SU-DHL-6 (cell line): ENCODE measurements around the gene CCND2.

ENCODE experiments used
- H2AFZ ChIP-seq: fragments of 200-600 bp; sonication (generic); 2 replicates; pipeline ENCODE4 v1.6.1; 2014; ENCODE audit warnings: low read depth, mild to moderate bottlenecking, moderate library complexity, mixed read lengths, antibody characterized with exemption, low read length; ENCODE audit not compliant: severe bottlenecking
- H3F3A ChIP-seq: fragments of 200-600 bp; shearing (Covaris generic); 2 replicates; pipeline ENCODE4 v1.6.0; 2016; ENCODE audit warnings: antibody characterized with exemption, mild to moderate bottlenecking; ENCODE audit not compliant: insufficient read depth
- H3K27ac ChIP-seq: fragments of 200-600 bp; sonication (generic); 2 replicates; pipeline ENCODE4 v1.5.1; 2016; ENCODE audit warnings: low read depth, mild to moderate bottlenecking, low read length, moderate library complexity, mixed read lengths
- H3K27me3 ChIP-seq: fragments of 200-600 bp; sonication (generic), shearing (Covaris generic); 2 replicates; pipeline ENCODE4 v1.6.0; 2014; ENCODE audit warnings: mild to moderate bottlenecking, low read length
- H3K36me3 ChIP-seq: fragments of 200-600 bp; sonication (generic); 2 replicates; pipeline ENCODE4 v1.6.1; 2014; ENCODE audit warnings: mild to moderate bottlenecking, low read length, mixed read lengths
- H3K4me2 ChIP-seq: fragments of 300-600, 200-600 bp; shearing (Covaris generic), sonication (generic); 2 replicates; pipeline ENCODE4 v1.6.0; 2014; ENCODE audit warnings: low read length, low read depth, mild to moderate bottlenecking; ENCODE audit not compliant: poor library complexity, severe bottlenecking
- H3K4me3 ChIP-seq: fragments of 200-600 bp; sonication (generic); 2 replicates; pipeline ENCODE4 v1.5.1; 2014; ENCODE audit warnings: antibody characterized with exemption, low read length, mild to moderate bottlenecking, mixed read lengths; ENCODE audit not compliant: insufficient read depth, poor library complexity, severe bottlenecking
- H3K79me2 ChIP-seq: fragments of 200-600 bp; sonication (generic); 2 replicates; pipeline ENCODE4 v1.6.1; 2014; ENCODE audit warnings: mild to moderate bottlenecking, low read length, moderate library complexity; ENCODE audit not compliant: insufficient read depth
- H3K9ac ChIP-seq: fragments of 200-600 bp; sonication (generic); 2 replicates; pipeline ENCODE4 v1.7.0; 2014; ENCODE audit warnings: mild to moderate bottlenecking, low read length
- H3K9me2 ChIP-seq: fragments of 200-600 bp; sonication (generic); replicated peaks from 2 replicates; pipeline ENCODE4 v1.6.1; 2014; ENCODE audit warnings: low read length; ENCODE audit not compliant: insufficient read depth
- H3K9me3 ChIP-seq: fragments of 200-600 bp; sonication (generic); 2 replicates; pipeline ENCODE4 v1.6.1; 2014; ENCODE audit warnings: low read length, mixed read lengths; ENCODE audit not compliant: insufficient read depth
- H4K20me1 ChIP-seq: fragments of 200-600 bp; sonication (generic); 2 replicates; pipeline ENCODE4 v1.6.1; 2014; ENCODE audit warnings: low read depth, mild to moderate bottlenecking, antibody characterized with exemption, low read length, moderate library complexity, mixed read lengths
- EZH2phosphoT487 ChIP-seq: fragments of 200-600 bp; sonication (generic), shearing (Covaris generic); conservative IDR thresholded peaks from 2 replicates; pipeline ENCODE4 v1.6.1; 2018; ENCODE audit warnings: mild to moderate bottlenecking, antibody characterized with exemption, low read length, moderate library complexity, mixed read lengths
- TF ChIP-seq, protein P1 (sequence below): fragments of 200-600 bp; sonication (generic); IDR thresholded peaks from one replicate; pipeline ENCODE4 v1.5.1; 2017; ENCODE audit warnings: antibody characterized with exemption, mild to moderate bottlenecking, low read length, moderate library complexity; ENCODE audit not compliant: insufficient read depth, poor library complexity, severe bottlenecking

Gene CCND2

DNA sequence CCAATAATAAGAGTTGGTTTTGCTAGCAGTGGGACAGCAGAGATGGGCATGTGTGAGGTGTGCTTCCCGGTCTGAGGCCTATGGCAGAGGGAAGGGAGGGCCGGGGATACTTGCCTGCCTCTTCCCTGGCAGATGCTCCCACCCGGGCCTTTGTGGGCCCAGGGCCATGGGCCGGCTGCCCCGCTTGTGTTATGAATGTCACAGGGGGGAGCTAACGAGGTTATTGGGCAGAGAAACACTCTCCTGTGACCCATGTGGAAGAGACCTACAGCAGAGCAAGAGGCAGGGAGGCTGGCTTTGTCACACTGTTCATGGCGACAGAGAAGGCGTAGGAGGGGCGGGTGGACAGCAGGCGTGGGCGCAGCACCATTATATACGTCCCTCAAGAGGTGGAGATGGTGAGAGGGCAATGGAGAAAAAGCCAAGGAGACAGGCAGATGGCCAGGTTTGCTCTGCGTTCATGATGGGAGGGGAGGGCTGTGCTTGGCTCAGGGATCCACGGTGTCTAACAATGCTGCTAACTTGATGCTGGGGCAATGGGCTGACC is 13.3 kb downstream of the CCND2 start:
- H3K9me2 ChIP-seq = no peaks in the 10 kb centered on the region
- H4K20me1 ChIP-seq = no peaks in the 10 kb centered on the region
- no peak overlapping the region for H3K9ac ChIP-seq
- TF ChIP-seq EZH2phosphoT487 = no peak
- TF ChIP-seq, protein P1, sequence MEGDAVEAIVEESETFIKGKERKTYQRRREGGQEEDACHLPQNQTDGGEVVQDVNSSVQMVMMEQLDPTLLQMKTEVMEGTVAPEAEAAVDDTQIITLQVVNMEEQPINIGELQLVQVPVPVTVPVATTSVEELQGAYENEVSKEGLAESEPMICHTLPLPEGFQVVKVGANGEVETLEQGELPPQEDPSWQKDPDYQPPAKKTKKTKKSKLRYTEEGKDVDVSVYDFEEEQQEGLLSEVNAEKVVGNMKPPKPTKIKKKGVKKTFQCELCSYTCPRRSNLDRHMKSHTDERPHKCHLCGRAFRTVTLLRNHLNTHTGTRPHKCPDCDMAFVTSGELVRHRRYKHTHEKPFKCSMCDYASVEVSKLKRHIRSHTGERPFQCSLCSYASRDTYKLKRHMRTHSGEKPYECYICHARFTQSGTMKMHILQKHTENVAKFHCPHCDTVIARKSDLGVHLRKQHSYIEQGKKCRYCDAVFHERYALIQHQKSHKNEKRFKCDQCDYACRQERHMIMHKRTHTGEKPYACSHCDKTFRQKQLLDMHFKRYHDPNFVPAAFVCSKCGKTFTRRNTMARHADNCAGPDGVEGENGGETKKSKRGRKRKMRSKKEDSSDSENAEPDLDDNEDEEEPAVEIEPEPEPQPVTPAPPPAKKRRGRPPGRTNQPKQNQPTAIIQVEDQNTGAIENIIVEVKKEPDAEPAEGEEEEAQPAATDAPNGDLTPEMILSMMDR = no peak
- no peak overlapping the region for H2AFZ ChIP-seq
- H3K4me3 ChIP-seq = no peak overlapping the region
- no peaks in the 10 kb centered on the region for H3K9me3 ChIP-seq
- no peaks in the 10 kb centered on the region for H3K27me3 ChIP-seq
- no peaks in the 10 kb centered on the region for H3K79me2 ChIP-seq
- no peaks in the 10 kb centered on the region for H3F3A ChIP-seq
- no peaks in the 10 kb centered on the region for H3K36me3 ChIP-seq
- H3K4me2 ChIP-seq = no peak overlapping the region
- no peak overlapping the region for H3K27ac ChIP-seq

DNA sequence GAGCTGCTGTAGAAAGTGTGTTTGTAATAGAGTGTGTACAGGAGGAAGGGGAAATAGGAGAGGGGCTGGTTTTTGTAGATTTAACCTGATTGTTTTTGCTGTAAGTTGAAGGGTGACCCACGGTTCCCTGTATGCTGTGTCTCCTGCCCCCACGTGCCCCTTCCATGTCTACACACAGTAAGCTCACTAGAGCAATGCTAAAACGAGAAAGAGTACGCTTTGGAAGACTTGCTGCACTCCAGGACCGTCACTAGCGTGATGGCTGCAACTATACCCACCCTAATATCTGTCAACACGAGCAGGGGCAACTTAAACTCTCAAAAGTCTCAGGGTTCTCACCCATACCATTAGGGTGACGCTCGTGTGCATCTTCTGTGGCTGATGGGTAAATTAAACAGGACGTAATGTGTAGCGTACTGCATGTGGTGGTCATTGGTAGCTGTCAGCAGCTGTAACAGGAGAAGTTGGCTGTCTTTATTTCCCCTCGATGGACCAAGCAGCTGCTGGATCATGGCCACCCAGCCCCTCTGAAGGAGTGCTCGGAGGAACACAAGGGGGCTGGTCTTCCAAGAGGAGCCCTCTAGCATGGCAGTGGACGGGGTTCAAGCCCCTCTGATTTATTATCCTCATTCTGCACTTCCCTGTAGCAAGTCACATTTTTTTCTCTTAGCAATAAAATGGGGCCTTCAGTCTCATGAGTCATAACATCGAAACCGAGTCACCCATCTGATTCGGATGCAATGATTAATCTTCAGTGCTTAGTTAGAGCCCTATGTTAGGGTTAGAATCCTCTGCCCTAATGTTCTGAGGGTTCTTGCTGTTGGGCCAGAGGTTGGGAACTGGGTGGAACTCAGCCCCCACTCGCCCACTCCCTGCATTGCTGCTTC is 14.0 kb downstream of the CCND2 start:
- H3K27ac ChIP-seq = no peak overlapping the region
- no peaks in the 10 kb centered on the region for H3K9me2 ChIP-seq
- no peak overlapping the region for H2AFZ ChIP-seq
- no peak overlapping the region for H3K9ac ChIP-seq
- H3F3A ChIP-seq = no peaks in the 10 kb centered on the region
- no peaks in the 10 kb centered on the region for H4K20me1 ChIP-seq
- H3K79me2 ChIP-seq = no peaks in the 10 kb centered on the region
- no peak overlapping the region for H3K4me2 ChIP-seq
- no peak overlapping the region for H3K4me3 ChIP-seq
- no peaks in the 10 kb centered on the region for H3K27me3 ChIP-seq
- no peaks in the 10 kb centered on the region for H3K36me3 ChIP-seq
- TF ChIP-seq EZH2phosphoT487 = no peak
- H3K9me3 ChIP-seq = no peaks in the 10 kb centered on the region

DNA sequence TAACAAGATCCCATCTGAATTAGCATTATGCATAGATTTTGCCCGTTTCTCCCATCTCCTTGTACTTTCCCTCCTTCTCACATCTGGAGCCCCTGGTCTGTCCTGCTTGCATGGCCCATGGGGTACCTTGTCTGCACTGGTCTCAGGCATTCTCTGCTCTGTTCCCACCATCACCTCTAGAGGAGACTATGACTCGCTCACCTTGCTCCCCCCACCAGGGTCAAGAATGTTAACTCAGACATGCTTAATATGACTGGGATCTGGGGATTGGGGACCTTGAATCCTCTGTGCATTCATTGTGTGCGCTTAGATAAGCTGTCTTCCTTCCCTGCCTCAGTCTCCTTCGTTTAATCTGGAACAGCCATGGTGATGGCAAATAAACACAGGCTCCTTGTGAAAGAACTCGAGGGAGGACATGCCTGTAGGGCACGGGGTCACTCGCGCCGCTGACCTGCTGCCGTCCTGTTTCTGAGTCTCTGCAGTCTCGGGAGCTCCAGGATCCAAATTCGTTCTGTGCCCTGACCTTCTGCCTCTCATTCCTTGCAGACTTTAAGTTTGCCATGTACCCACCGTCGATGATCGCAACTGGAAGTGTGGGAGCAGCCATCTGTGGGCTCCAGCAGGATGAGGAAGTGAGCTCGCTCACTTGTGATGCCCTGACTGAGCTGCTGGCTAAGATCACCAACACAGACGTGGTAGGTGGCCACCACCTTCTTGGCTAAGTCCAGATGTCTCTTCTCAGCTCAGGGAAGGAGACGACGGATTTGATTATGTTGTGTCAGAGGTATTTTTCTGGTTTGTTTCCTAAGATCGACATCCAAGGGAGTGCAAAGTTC is 15.0 kb downstream of the CCND2 start:
- no peaks in the 10 kb centered on the region for H4K20me1 ChIP-seq
- H3K9me2 ChIP-seq = no peaks in the 10 kb centered on the region
- no peaks in the 10 kb centered on the region for H3K27me3 ChIP-seq
- TF ChIP-seq, protein P1 = no peak
- TF ChIP-seq EZH2phosphoT487 = no peak
- H3K4me3 ChIP-seq = no peak overlapping the region
- no peaks in the 10 kb centered on the region for H3K9me3 ChIP-seq
- H2AFZ ChIP-seq = no peak overlapping the region
- H3K9ac ChIP-seq = no peak overlapping the region
- H3K27ac ChIP-seq = no peak overlapping the region
- H3K36me3 ChIP-seq = no peaks in the 10 kb centered on the region
- no peaks in the 10 kb centered on the region for H3K79me2 ChIP-seq
- no peak overlapping the region for H3K4me2 ChIP-seq
- H3F3A ChIP-seq = no peaks in the 10 kb centered on the region
